ENCODE measurements around the gene KCNQ1. TPM values are rescaled to one million over a fixed set of nuclear protein-coding genes. Genes with fewer than 3 reads are reported as not detected.
A peak's percentile ranks its signal among the peaks of the same experiment; 100 is the strongest.

KCNQ1 gene
- total RNA-seq, 2 experiments from 2014 or later: 9.1 to 10.9 TPM

- Mint-ChIP-seq H3K4me3 (no peak overlapping the region), H3K27ac (no peak overlapping the region), H3K9me3 (ENCODE audit: low read depth) (peaks cover 12% of the 10 kb centered on the region), H3K4me1 (no peaks in the 10 kb centered on the region), H3K36me3 (ENCODE audit: low read depth) (peaks cover 3% of the 10 kb centered on the region), H3K27me3 (no peaks in the 10 kb centered on the region)
- intact Hi-C loops (cut with DNase I, micrococcal nuclease): no loop called here
- no peak for DNase-seq
- ChIA-PET POLR2A (no interaction called here), CTCF (no interaction called here)
- ATAC-seq: no peak
These were observed 305.4 kb downstream of the KCNQ1 start for GRCh38 chr11:2750101-2750681.

GRCh38 chr11:2750682-2751522 lies 306.1 kb downstream of the KCNQ1 start:
- CTCF ChIA-PET: no interaction called here

GRCh38 chr11:2751523-2752203 lies 306.9 kb downstream of the KCNQ1 start:
- Mint-ChIP-seq H3K27me3 (no peaks in the 10 kb centered on the region), H3K9me3 (ENCODE audit: low read depth) (peaks cover 12% of the 10 kb centered on the region), H3K27ac (no peak overlapping the region), H3K36me3 (ENCODE audit: low read depth) (peaks cover 3% of the 10 kb centered on the region), H3K4me3 (no peak overlapping the region), H3K4me1 (no peaks in the 10 kb centered on the region)
- intact Hi-C loops (cut with DNase I, micrococcal nuclease): no loop called here
- ATAC-seq (no peak), DNase-seq (no peak)
- POLR2A ChIA-PET: no interaction called here
- CTCF ChIA-PET: interaction anchor here (1.0 kb wide), 1 partner anchor 218 kb away, joined by 3 read pairs; no protein-coding TSS in a partner anchor

More at GRCh38 chr11:2750682-2751522, 306.1 kb downstream of the KCNQ1 start:
- Mint-ChIP-seq H3K27me3 (no peaks in the 10 kb centered on the region), H3K4me3 (no peak overlapping the region), H3K9me3 (ENCODE audit: low read depth) (peaks cover 12% of the 10 kb centered on the region), H3K36me3 (ENCODE audit: low read depth) (peaks cover 3% of the 10 kb centered on the region), H3K27ac (no peak overlapping the region), H3K4me1 (no peaks in the 10 kb centered on the region)
- no peak for ATAC-seq
- DNase-seq: no peak
- intact Hi-C loops (cut with DNase I, micrococcal nuclease): no loop called here
- POLR2A ChIA-PET: no interaction called here

- CTCF ChIA-PET: interaction anchor here (0.5 to 1.0 kb wide), 3 partner anchors 32 to 218 kb away, joined by 3 read pairs; no protein-coding TSS in a partner anchor
- POLR2A ChIA-PET: no interaction called here
- no peak overlapping the region for H3K4me3 Mint-ChIP-seq
- no peaks in the 10 kb centered on the region for H3K4me1 Mint-ChIP-seq
- H3K27me3 Mint-ChIP-seq: no peaks in the 10 kb centered on the region
- intact Hi-C loops (cut with DNase I, micrococcal nuclease): no loop called here
- DNase-seq (no peak), ATAC-seq (no peak)
- peaks cover 12% of the 10 kb centered on the region for H3K9me3 Mint-ChIP-seq (ENCODE audit: low read depth)
- H3K27ac Mint-ChIP-seq: no peak overlapping the region
- peaks cover 3% of the 10 kb centered on the region for H3K36me3 Mint-ChIP-seq (ENCODE audit: low read depth)
These were observed 307.5 kb downstream of the KCNQ1 start for GRCh38 chr11:2752204-2752770.

- ATAC-seq (no peak), DNase-seq (no peak)
- Mint-ChIP-seq H3K27me3 (no peaks in the 10 kb centered on the region), H3K36me3 (ENCODE audit: low read depth) (peaks cover 3% of the 10 kb centered on the region), H3K4me1 (no peaks in the 10 kb centered on the region), H3K4me3 (no peak overlapping the region), H3K27ac (no peak overlapping the region), H3K9me3 (ENCODE audit: low read depth) (peaks cover 12% of the 10 kb centered on the region)
- CTCF ChIA-PET: interaction anchor here (0.5 to 0.7 kb wide), 2 partner anchors 31 to 58 kb away, joined by 3 read pairs; no protein-coding TSS in a partner anchor
- POLR2A ChIA-PET: no interaction called here
- intact Hi-C loops (cut with DNase I, micrococcal nuclease): no loop called here
These were observed 308.1 kb downstream of the KCNQ1 start for GRCh38 chr11:2752923-2753322.

GRCh38 chr11:2754008-2754407 lies 309.2 kb downstream of the KCNQ1 start:
- ChIA-PET POLR2A (no interaction called here), CTCF (interaction anchor here (0.7 kb wide), 1 partner anchor 134 kb away, joined by 3 read pairs; no protein-coding TSS in a partner anchor)
- Mint-ChIP-seq H3K9me3 (ENCODE audit: low read depth) (peaks cover 12% of the 10 kb centered on the region), H3K4me1 (no peaks in the 10 kb centered on the region), H3K4me3 (no peak overlapping the region), H3K27ac (no peak overlapping the region), H3K27me3 (no peaks in the 10 kb centered on the region), H3K36me3 (ENCODE audit: low read depth) (peaks cover 3% of the 10 kb centered on the region)
- intact Hi-C loops (cut with DNase I, micrococcal nuclease): no loop called here
- DNase-seq (no peak), ATAC-seq (no peak)

GRCh38 chr11:2755071-2755470 lies 310.3 kb downstream of the KCNQ1 start:
- Mint-ChIP-seq H3K36me3 (ENCODE audit: low read depth) (peaks cover 3% of the 10 kb centered on the region), H3K27ac (no peak overlapping the region), H3K4me1 (no peaks in the 10 kb centered on the region), H3K9me3 (ENCODE audit: low read depth) (peaks cover 12% of the 10 kb centered on the region), H3K4me3 (no peak overlapping the region), H3K27me3 (no peaks in the 10 kb centered on the region)
- intact Hi-C loops (cut with DNase I, micrococcal nuclease): no loop called here
- no peak for DNase-seq
- no peak for ATAC-seq
- ChIA-PET POLR2A (no interaction called here), CTCF (interaction anchor here (0.6 kb wide), 1 partner anchor 83 kb away, joined by 3 read pairs; no protein-coding TSS in a partner anchor)

- H3K4me3 Mint-ChIP-seq: no peak overlapping the region
- H3K9me3 Mint-ChIP-seq (ENCODE audit: low read depth): peaks cover 10% of the 10 kb centered on the region
- DNase-seq: peak; percentile 1
- ChIA-PET CTCF (no interaction called here), POLR2A (no interaction called here)
- no peaks in the 10 kb centered on the region for H3K4me1 Mint-ChIP-seq
- no peaks in the 10 kb centered on the region for H3K27me3 Mint-ChIP-seq
- H3K36me3 Mint-ChIP-seq (ENCODE audit: low read depth): peaks cover 2% of the 10 kb centered on the region
- intact Hi-C loops (cut with DNase I, micrococcal nuclease): no loop called here
- H3K27ac Mint-ChIP-seq: no peak overlapping the region
- ATAC-seq: no peak
These were observed 313.9 kb downstream of the KCNQ1 start for GRCh38 chr11:2758751-2759150.

- ChIA-PET POLR2A (interaction anchor here (0.7 kb wide), 1 partner anchor 464 kb away, joined by 3 read pairs; no protein-coding TSS in a partner anchor), CTCF (no interaction called here)
- DNase-seq (peak; percentile 2), ATAC-seq (no peak)
- no peaks in the 10 kb centered on the region for H3K27me3 Mint-ChIP-seq
- no peaks in the 10 kb centered on the region for H3K4me1 Mint-ChIP-seq
- no peaks in the 10 kb centered on the region for H3K36me3 Mint-ChIP-seq (ENCODE audit: low read depth)
- peaks cover 4% of the 10 kb centered on the region for H3K9me3 Mint-ChIP-seq (ENCODE audit: low read depth)
- H3K27ac Mint-ChIP-seq: no peak overlapping the region
- intact Hi-C loops (cut with DNase I, micrococcal nuclease): no loop called here
- no peak overlapping the region for H3K4me3 Mint-ChIP-seq
These were observed 314.7 kb downstream of the KCNQ1 start for GRCh38 chr11:2759228-2760195.

GRCh38 chr11:2760196-2760871 lies 315.5 kb downstream of the KCNQ1 start:
- POLR2A ChIA-PET: no interaction called here
- Mint-ChIP-seq H3K27me3 (no peaks in the 10 kb centered on the region), H3K27ac (no peak overlapping the region), H3K4me1 (no peaks in the 10 kb centered on the region), H3K4me3 (no peak overlapping the region), H3K36me3 (ENCODE audit: low read depth) (peaks cover 2% of the 10 kb centered on the region), H3K9me3 (ENCODE audit: low read depth) (no peaks in the 10 kb centered on the region)
- intact Hi-C loops (cut with DNase I, micrococcal nuclease): no loop called here
- DNase-seq: peak; percentile 2
- CTCF ChIA-PET: no interaction called here
- no peak for ATAC-seq
